Measurements from ENCODE around the gene PML.
A peak's percentile ranks its signal among the peaks of the same experiment; 100 is the strongest.
"Not testable (repeated sequence)": the region's sequence is repeated elsewhere in the genome, so short reads cannot be mapped to it uniquely, and the experiment has no call there.

Gene PML

GRCh38 chr15:74041777-74042435 is 47.4 kb downstream of the PML start:
- no peak for DNase-seq

DNA sequence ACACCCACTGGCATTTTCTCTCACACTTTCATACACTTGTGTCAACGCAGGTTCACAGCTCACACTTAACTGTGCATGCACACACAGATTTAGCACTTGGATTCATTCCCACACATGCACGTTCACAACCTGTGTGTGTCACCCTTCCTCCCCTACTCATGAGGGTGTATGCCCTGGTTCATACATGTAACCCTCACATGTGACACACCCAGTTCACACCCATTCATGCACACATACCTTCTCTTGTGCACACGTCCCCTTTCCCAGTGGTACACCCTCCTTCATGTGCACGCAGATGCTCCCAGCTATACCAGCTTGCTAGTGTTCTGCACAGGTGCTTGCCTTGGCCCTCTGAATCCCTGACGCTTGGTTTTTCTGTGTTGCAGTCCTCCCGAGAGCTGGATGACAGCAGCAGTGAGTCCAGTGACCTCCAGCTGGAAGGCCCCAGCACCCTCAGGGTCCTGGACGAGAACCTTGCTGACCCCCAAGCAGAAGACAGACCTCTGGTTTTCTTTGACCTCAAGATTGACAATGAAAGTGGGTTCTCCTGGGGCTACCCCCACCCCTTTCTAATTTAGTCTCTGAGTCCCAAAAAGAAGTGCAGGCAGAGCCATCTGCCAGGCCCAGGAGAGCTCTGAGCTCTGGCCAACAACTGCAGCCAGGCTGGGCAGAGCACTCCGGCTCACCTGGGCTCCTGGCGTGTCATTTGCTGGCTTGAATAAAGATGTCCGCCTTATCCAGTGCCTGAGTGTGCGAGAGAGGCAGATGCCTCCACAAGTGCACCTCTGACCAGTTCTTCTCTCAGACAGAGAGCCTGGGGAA is 48.3 kb downstream of the PML start:
- no peak for DNase-seq

- no peak for DNase-seq
These were observed 49.1 kb downstream of the PML start for GRCh38 chr15:74043425-74044266.

GRCh38 chr15:74044267-74045110 is 50.0 kb downstream of the PML start:
- no peak for DNase-seq

- DNase-seq: no peak
These were observed 50.7 kb downstream of the PML start for GRCh38 chr15:74045184-74045583.

- no peak for DNase-seq
These were observed 51.2 kb downstream of the PML start for GRCh38 chr15:74045636-74046274.

DNA sequence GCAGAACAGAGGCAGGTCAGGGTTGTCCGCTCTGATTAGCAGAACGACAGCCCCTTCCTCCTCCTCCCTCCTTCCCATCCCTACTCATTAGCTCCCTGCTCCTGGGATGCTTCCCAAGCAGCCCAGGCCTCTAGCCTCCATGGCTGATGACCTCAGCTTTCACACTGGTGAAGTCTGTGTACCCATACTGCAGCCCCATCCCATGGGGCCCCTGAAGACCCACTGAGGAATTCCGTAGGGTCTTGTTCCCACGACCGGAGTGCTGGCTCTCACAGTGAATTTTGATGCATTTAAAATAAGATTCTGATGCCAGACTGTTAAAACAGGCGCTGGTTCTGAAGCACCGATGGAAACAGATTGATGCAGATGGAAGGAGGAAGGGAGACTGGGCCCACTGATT is 51.8 kb downstream of the PML start:
- DNase-seq: no peak

- DNase-seq: peak; percentile 71
These were observed 55.6 kb downstream of the PML start for GRCh38 chr15:74050127-74050526.

DNA sequence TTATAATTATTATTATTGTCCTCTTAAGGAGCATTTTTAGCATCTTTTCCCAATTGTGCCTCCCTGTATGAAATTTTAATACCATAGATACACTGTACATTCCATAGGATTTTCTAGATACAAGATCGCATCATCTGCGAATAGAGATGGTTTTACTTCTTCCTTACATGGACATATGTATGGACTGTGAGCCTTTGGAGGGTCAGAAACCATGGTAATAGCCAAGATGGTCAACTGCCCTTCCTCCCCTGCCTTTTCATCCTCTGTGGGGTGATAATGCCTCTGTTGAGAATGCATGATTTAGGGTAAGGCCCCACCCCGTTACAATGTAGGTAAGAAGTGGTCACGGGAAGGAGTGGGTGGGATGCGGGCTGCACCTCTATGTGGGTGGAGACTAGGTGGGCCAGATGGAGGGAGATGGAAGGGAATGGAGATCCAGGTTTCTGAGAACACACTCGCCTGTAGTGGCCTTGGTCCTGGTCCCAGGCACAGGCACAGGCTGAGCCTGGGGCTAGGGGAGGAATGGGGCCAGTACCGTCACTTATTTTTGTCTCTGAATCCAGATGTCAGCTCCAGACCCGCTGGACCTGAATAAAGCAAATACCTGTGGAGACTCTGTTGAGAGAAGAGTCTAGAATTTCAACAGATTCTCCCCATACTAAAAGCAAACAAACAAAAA is 56.2 kb downstream of the PML start:
- no peak for DNase-seq

GRCh38 chr15:74052271-74053260 is 58.0 kb downstream of the PML start:
- DNase-seq: not testable (repeated sequence)

DNA sequence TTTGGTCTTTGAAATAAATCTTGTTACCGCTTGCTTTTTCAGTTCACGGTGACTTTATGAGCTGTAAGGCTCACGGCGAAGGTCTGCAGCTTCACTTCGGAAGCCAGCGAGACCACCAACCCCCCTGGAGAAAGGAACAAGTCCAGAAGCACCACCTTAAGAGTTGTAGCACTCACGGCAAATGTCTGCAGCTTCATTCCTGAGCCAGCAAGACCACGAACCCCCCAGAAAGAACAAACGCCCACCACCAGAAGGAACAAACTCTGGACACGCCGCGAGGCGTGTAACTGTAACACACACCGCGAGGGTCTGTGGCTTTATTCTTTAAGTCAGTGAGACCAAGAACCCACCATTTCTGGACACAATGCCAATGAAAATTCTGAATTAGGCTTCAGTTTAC is 59.0 kb downstream of the PML start:
- no peak for DNase-seq

GRCh38 chr15:74053941-74054529 is 59.5 kb downstream of the PML start:
- peak; percentile 77 for DNase-seq

DNA sequence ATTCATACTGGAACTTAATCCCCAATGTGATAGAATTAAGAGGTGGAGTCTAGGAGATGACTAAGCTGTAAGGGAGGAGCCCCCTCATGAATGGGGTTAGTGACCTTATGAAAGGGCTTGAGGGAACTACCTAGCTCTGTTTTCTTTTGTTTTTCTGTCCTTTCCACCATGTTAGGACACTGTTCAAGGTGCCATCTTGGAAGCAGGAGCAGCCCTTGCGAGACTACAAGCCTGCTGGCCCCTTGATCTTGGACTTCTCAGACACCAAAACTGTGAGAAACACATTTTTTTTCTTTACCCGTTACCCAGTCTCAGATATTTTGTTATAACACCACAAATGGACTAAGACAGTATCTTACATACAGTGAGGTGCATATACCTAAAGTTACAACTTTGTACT is 61.3 kb downstream of the PML start:
- DNase-seq: no peak

DNA sequence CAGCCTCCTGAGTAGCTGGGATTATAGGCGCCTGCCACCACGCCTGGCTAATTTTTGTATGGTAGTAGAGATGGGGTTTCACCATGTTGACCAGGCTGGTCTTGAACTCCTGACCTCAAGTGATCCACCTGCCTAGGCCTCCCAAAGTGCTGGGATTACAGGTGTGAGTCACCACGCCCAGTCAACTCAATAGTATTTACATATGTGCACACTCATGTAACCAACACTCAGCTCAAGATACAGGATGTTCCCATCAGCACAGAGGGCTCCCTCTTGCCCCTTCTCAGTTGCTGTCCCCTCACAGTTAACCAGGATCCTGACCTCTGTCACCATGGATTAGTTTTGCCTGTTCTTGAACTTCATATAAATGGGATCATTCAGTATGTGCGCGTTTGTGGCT is 61.8 kb downstream of the PML start:
- not testable (repeated sequence) for DNase-seq

DNA sequence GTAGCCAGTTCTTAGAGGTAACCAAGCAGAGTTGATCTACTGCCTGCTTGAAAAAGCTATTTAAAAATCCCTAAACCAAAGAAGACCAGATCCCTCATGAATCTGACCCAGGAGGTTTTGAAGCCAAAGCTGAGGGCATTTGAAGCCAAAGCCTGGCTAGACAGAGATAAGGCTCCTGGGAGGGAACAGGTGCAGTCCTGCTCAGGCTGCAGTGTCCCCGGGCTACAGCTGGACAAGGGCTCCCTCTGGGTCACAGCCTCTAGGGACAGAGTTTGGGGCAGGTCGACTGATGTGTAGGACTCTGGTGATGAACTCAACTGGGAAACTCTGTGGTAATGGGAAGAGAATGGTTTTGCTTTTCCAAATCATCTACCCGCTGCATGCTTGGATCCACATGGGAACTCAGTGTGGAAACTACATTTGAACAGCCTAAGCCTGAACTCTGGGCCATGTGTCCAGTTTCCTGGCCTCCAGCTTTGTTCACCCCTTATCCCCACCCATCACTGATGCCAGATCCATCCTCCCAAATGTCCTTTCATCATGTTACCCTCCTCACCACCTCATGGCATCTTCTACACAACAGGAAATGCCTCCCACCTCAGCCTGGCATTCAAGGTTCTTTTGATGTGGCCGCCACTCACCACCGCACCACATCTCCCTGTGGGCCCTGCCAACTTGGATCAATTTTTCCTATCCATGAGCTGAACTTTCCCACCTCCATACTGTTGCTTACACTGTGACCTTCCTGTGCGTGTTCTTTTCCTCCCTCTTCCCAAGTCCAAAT is 64.7 kb downstream of the PML start:
- not testable (repeated sequence) for DNase-seq

GRCh38 chr15:74060251-74060650 is 65.7 kb downstream of the PML start:
- no peak for DNase-seq

DNA sequence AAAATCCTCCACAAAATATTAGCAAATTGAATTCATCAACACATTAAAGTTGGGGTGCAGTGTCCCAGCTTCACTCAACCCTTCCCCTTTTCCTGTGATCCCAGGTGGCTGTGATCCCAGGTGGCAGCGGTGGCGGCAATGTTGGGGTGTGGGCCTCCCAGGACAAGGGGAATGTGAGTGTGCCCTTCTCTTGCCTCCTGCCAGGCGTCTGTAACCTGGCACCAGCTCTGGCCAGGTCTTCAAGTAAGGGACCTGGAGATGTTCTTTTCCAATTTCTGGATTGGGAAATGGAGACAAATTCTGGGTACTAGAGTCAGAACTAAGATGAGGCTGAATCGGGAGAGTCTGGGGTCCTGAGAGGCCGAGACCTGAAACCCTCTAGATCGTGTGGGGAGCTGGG is 67.7 kb downstream of the PML start:
- DNase-seq: no peak

GRCh38 chr15:74062671-74063070 is 68.2 kb downstream of the PML start:
- DNase-seq: no peak

Measured in NCI-H345 (cell line).